Gastroesophageal sphincter (tissue), 3 donors: ENCODE results near the gene FYB1.

Experiments
- EP300 ChIP-seq: sonication (generic); formaldehyde crosslinking; IDR thresholded peaks from one replicate; pipeline ENCODE4 v1.6.1; 2017; ENCODE audit warnings: antibody characterized with exemption, mild to moderate bottlenecking
- POLR2A ChIP-seq, 2 donors: fragments of 450-650 bp; IDR thresholded peaks; one replicate each; pipeline ENCODE4 v1.6.1; 2017; ENCODE audit warnings: antibody characterized with exemption in 2 of 2, mild to moderate bottlenecking in 2 of 2, moderate library complexity in 1 of 2
- POLR2AphosphoS5 ChIP-seq: sonication (generic); formaldehyde crosslinking; IDR thresholded peaks from one replicate; pipeline ENCODE4 v1.6.1; 2017; ENCODE audit warnings: antibody characterized with exemption
- TF ChIP-seq, protein P1 (sequence below), 4 experiments: fragments of 200-600 bp in 2 of 4; fragments of 450-650 bp in 2 of 4; sonication (generic) in 1 of 4; IDR thresholded peaks; one replicate each; pipeline ENCODE4 v1.5.1; 2017 to 2019; ENCODE audit warnings: antibody characterized with exemption in 4 of 4, mild to moderate bottlenecking in 2 of 4, moderate library complexity in 2 of 4

DNA sequence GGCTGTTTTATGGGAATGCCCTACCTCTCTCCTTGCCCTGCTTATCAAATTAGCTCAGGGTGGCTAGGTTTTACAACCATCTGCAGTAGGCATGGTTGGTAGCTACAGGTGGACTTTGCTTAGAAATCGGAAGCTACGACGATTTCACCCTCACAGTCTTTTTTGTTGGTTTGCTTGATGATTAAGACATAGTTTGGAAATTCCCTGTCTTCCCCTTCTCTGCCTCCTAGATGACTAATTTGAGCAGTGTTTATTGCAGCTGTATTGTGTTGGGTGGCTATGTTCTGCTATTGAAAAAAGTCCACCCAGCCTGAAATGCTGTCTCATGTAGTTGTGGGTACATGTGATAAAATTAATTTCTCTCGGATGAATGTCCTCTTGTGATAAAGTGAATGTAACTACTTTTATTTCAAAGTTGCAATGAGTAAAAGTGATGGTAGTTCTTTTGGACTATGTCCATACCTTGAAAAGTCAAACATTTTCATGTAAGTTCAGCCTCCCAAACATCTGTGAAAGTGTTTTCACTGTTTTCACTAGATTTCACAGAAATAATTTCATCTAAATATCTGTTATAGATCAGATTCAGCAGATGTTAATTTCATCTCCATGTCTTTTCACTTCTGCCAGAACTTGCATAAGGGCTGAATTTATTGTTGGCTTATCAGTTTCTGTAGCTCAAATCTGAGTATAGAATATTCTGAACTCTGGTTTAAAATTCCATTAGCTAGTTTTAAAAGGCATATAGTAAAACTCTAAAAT, 37.3 kb upstream of the FYB1 start:
- no peak for TF ChIP-seq POLR2AphosphoS5
- TF ChIP-seq, protein P1, sequence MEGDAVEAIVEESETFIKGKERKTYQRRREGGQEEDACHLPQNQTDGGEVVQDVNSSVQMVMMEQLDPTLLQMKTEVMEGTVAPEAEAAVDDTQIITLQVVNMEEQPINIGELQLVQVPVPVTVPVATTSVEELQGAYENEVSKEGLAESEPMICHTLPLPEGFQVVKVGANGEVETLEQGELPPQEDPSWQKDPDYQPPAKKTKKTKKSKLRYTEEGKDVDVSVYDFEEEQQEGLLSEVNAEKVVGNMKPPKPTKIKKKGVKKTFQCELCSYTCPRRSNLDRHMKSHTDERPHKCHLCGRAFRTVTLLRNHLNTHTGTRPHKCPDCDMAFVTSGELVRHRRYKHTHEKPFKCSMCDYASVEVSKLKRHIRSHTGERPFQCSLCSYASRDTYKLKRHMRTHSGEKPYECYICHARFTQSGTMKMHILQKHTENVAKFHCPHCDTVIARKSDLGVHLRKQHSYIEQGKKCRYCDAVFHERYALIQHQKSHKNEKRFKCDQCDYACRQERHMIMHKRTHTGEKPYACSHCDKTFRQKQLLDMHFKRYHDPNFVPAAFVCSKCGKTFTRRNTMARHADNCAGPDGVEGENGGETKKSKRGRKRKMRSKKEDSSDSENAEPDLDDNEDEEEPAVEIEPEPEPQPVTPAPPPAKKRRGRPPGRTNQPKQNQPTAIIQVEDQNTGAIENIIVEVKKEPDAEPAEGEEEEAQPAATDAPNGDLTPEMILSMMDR (IDR thresholded peaks at IDR 0.05), result no peak
- TF ChIP-seq POLR2A (IDR thresholded peaks at IDR 0.05), result no peak
- no peak for TF ChIP-seq EP300
